RWPE2 (cell line): ENCODE data around the gene ZBTB22.
"Not testable (repeated sequence)": the region's sequence is repeated elsewhere in the genome, so short reads cannot be mapped to it uniquely, and the experiment has no call there.

Source experiments
- ATAC-seq: fragments of 200-7000 bp; cut with Tn5 transposase; 3 replicates; pipeline ENCODE4 v1.9.1; 2021; ENCODE audit warnings: low read depth
- DNase-seq: peaks from one replicate; pipeline ENCODE4 v3.0.0-alpha.2; 2020; ENCODE audit warnings: low spot score
- H3K27ac ChIP-seq: fragments of 450-650 bp; 2 replicates; pipeline ENCODE4 v1.5.1; 2017; ENCODE audit warnings: mild to moderate bottlenecking; ENCODE audit not compliant: poor library complexity, severe bottlenecking
- H3K27me3 ChIP-seq: fragments of 250-450 bp; sonication (Bioruptor Pico); 2 replicates; pipeline ENCODE4 v1.5.1; 2021; ENCODE audit warnings: mild to moderate bottlenecking, moderate library complexity; ENCODE audit not compliant: insufficient read depth, poor library complexity, severe bottlenecking
- H3K36me3 ChIP-seq: fragments of 250-450 bp; sonication (Bioruptor Pico); 2 replicates; pipeline ENCODE4 v1.5.1; 2020; ENCODE audit warnings: low read depth, mild to moderate bottlenecking, moderate library complexity
- H3K4me1 ChIP-seq: fragments of 250-450 bp; sonication (Bioruptor Pico); 2 replicates; pipeline ENCODE4 v1.5.1; 2021; ENCODE audit warnings: mild to moderate bottlenecking, moderate library complexity; ENCODE audit not compliant: insufficient read depth, poor library complexity, severe bottlenecking
- H3K4me3 ChIP-seq: fragments of 250-450 bp; sonication (Bioruptor Pico); 2 replicates; pipeline ENCODE4 v1.5.1; 2021; ENCODE audit warnings: mild to moderate bottlenecking, moderate library complexity; ENCODE audit not compliant: severe bottlenecking
- H3K9me3 ChIP-seq: fragments of 250-450 bp; sonication (Bioruptor Pico); 2 replicates; pipeline ENCODE4 v1.5.1; 2021; ENCODE audit warnings: mild to moderate bottlenecking, moderate library complexity; ENCODE audit not compliant: severe bottlenecking
- CTCF ChIP-seq: fragments of 450-650 bp; IDR thresholded peaks from one replicate; pipeline ENCODE4 v1.5.1; 2017; ENCODE audit warnings: mild to moderate bottlenecking, moderate library complexity; ENCODE audit not compliant: poor library complexity, severe bottlenecking

The ZBTB22 gene

GRCh38 chr6:33359331-33359730 is 41.8 kb upstream of the ZBTB22 start:
- Histone ChIP-seq H3K4me1 (no peaks in the 10 kb centered on the region), H3K4me3 (no peak overlapping the region), H3K36me3 (no peaks in the 10 kb centered on the region), H3K27me3 (no peaks in the 10 kb centered on the region), H3K27ac (no peak overlapping the region), H3K9me3 (no peaks in the 10 kb centered on the region)
- no peak for TF ChIP-seq CTCF
- no peak for ATAC-seq
- DNase-seq: no peak

- not testable (repeated sequence) for H3K4me1 ChIP-seq, H3K9me3 ChIP-seq, DNase-seq, ATAC-seq, H3K4me3 ChIP-seq, H3K27me3 ChIP-seq, H3K36me3 ChIP-seq, H3K27ac ChIP-seq
Measured at GRCh38 chr6:33357160-33357871, 39.8 kb upstream of the ZBTB22 start.

- DNase-seq (no peak), ATAC-seq (no peak)
- Histone ChIP-seq H3K36me3 (no peaks in the 10 kb centered on the region), H3K27ac (no peak overlapping the region), H3K9me3 (no peaks in the 10 kb centered on the region), H3K4me3 (no peak overlapping the region), H3K4me1 (no peaks in the 10 kb centered on the region), H3K27me3 (no peaks in the 10 kb centered on the region)
- no peak for TF ChIP-seq CTCF
Measured at GRCh38 chr6:33356295-33356694, 38.8 kb upstream of the ZBTB22 start.

- not testable (repeated sequence) for H3K4me1 ChIP-seq, DNase-seq, H3K27me3 ChIP-seq, H3K36me3 ChIP-seq, ATAC-seq, H3K9me3 ChIP-seq, H3K4me3 ChIP-seq, H3K27ac ChIP-seq
Measured at GRCh38 chr6:33355860-33356259, 38.3 kb upstream of the ZBTB22 start.

GRCh38 chr6:33347816-33348215 is 30.3 kb upstream of the ZBTB22 start:
- H3K4me1 ChIP-seq: peaks cover 3% of the 10 kb centered on the region
- no peak for TF ChIP-seq CTCF
- no peaks in the 10 kb centered on the region for H3K27me3 ChIP-seq
- no peaks in the 10 kb centered on the region for H3K36me3 ChIP-seq
- no peak overlapping the region for H3K4me3 ChIP-seq
- no peak for DNase-seq
- ATAC-seq: no peak
- H3K9me3 ChIP-seq: no peaks in the 10 kb centered on the region
- H3K27ac ChIP-seq: no peak overlapping the region

GRCh38 chr6:33346972-33347371 is 29.4 kb upstream of the ZBTB22 start:
- DNase-seq, H3K36me3 ChIP-seq, H3K27ac ChIP-seq, H3K4me1 ChIP-seq, H3K4me3 ChIP-seq, ATAC-seq, H3K27me3 ChIP-seq, H3K9me3 ChIP-seq: not testable (repeated sequence)
